HG03457 (cell line): ENCODE measurements around the gene ROBO1.

Experiments
- ATAC-seq: cut with Tn5 transposase; IDR thresholded peaks from one replicate; pipeline ENCODE4 v1.9.1; 2021; ENCODE audit warnings: moderate number of reproducible peaks; ENCODE audit not compliant: unreplicated experiment

ROBO1 gene

GRCh38 chr3:78670094-78670493, 1097.7 kb downstream of the ROBO1 start:
- ATAC-seq, result no peak

DNA sequence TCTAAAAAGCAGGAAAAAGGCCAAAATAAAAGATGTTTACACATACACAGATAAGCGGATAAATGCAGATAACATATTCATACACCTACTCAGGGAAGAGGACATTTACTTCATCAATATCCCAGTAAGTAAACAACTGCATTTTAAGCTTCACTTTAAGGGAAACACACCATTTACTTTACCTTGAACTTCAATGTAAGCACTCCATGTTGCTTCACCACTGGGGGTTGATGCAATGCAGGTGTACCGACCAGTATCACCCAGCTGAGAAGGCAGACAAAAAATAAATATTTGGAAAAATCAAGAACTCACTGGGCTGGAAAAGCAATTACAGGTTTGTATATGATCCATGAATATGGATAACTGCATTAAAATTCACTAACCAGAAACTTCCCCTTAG, 1099.5 kb downstream of the ROBO1 start:
- ATAC-seq, result no peak

- ATAC-seq, result no peak
Observed at GRCh38 chr3:78666470-78666800, 1101.4 kb downstream of the ROBO1 start.

DNA sequence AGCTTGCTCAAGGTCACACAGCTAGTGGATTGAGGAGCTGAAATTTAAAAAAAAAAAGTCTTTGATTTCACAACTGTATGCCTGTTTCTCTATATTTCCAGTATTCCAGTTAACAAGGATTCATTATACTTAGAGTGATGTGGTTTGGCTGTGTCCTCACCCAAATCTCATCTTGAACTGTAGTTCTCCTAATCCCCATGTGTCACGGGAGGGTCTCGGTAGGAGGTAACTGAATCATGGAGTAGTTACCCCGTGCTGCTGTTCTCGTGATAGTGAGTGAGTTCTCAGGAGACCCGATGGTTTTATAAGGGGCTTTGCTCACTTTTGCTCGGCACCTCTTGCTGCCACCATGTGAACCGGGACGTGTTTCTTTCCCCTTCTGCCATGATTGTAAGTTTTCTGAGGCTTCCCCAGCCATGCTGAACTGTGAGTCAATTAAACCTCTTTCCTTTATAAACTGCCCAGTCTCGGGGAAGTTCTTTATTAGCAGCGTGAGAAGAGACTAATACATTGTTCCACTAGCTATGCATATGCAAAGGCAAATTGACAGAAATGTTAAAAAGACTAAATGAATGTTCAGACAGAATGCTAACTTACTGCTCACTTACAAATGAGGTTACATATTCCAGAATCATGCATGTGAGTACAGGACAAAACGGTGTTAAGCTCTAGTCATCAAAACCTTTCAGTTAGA, 1101.9 kb downstream of the ROBO1 start:
- ATAC-seq, result no peak

DNA sequence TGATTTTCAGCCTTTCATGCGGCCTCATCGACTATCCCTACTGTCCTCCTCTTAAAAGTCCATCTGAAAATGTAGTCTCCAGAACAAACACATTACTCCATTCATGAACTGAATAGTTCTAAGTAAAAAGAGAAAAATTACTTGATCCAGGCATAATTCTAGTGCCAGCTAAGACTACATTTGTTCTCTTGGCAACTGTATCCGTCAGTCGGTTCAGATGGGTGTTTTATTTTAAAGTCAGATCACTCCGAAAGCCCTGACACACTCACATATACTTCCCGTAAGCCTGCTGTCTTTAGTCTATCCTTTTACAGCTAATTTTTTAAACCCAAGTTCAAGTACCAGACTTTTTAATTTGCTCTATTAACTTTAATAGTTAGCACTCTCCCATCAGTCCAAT, 1102.7 kb downstream of the ROBO1 start:
- ATAC-seq, result no peak

DNA sequence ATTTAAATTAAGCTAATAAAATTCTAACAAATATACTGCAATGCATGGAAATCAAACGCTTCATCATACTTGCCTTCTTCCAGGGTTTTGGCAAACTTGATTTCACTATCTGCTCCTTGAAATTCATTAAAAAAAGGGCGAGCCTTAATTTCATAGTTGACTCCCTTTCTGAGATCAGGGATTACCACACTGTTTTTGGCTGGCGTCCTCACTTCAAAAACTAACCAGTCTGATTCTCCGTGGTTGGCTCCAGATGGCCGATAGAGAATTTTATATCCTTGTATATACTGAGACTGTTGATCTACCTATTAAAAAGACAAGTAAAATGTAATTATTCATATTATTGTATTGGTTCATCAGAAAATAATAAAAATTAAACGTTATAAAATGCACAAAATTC, 1106.8 kb downstream of the ROBO1 start:
- ATAC-seq, result no peak

- ATAC-seq, result no peak
Observed at GRCh38 chr3:78659386-78659987, 1108.3 kb downstream of the ROBO1 start.

GRCh38 chr3:78647726-78648125, 1120.1 kb downstream of the ROBO1 start:
- ATAC-seq, result no peak

DNA sequence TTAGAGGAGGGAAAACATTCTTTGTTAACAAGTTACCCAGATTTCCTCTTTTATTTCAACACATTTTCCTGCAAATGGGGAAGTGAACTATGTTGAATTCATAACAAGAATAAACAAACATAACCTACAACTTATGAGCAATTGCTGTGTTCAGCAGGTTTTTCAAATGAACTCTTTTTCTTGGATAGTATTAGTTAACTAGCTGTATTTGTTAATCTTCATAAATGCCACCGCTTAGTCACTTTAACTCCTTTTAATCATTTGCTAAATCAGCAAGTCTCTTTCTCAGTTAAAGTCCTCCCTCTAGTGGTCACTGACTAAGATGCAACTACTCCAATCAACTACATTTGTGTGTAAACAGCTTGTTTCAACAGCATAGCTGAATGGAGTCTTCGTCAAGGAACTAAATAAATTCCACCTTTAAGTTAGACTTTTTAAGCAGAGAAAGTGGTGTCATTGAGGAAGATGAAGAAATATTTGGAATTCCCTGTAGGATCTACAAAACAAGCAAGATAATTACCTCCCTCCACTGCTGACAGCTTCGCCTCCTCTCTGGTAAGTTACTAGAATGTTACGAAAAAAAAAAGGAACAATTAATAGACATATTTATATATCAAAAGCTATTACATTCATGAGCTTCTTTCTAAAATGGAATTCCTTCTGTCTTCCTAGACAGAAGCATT, 1122.0 kb downstream of the ROBO1 start:
- ATAC-seq, result no peak

DNA sequence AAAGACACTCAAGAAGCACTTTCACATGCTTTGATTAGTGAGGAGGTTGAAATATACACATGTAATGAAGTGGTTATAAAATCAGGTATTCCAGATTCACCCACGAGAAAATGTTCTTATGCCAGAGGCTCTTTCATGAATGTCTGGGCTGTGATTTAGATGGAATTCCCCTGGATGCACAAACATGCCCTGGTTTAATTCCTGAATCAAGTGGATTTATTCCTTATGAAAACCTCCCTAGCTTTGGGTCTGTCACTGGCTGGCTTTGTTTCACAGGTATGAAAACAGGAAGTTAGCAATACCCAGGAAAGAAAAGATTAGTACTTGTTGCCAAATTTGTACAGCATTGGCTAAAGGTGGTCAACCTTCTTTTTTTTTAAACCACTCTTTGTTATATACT, 1123.0 kb downstream of the ROBO1 start:
- no peak for ATAC-seq

DNA sequence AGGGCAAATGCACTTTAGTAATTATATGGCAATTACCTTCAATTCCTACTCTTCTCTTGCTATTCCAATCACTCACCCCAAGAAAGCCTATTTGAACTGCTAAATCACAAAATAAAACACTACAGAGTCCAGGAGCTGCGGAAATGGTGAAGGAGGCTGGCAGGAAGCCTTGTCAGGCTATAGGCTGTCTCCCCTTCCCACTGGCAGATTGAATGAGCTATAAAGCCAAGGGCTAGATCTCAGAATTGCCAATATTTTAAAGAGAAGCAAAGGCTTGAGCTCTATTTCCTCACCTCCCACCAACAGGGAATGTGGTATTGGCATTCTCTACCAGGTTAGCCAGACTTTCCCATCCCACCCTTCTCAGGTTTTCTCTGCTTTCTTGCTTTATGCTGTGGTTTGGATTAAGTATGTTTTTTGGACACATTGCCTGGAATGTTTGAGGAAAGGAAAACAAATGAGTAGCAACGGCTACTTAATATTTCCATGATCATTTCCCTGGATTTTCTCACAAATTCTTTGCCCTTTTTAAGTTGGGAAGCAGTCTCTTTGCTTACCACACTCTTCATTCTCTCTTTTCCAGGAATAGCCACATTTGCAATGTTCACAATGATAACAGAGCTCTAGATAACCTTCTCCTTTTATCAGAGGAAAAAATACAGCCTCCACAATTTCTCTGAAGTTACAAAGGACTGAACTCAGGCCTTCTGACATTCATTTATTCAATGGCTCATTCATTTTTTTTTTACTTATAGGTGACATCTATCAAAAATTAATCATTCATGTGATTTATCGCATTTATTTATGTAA, 1125.4 kb downstream of the ROBO1 start:
- ATAC-seq, result no peak

- ATAC-seq, result no peak
Observed at GRCh38 chr3:78641703-78642102, 1126.1 kb downstream of the ROBO1 start.

DNA sequence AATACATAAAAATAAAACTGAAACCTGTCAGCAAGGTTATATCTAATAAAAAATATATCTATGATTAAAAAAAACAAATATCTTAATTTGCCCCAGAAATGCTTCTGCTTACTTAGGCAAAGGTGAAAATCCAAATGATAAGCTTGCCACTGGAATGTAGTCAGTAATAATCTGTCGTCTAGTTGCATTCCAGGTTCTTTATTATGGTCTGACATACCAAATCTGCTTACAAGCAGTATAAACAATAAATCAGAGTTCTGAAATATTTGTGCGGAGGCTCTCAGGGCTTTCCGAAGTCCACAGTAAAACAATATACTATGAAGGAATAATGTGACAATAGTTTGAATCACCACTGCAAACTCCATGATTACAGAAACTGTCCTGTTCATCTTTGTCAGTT, 1133.5 kb downstream of the ROBO1 start:
- ATAC-seq, result no peak

- ATAC-seq, result no peak
Observed at GRCh38 chr3:78633626-78634025, 1134.2 kb downstream of the ROBO1 start.

DNA sequence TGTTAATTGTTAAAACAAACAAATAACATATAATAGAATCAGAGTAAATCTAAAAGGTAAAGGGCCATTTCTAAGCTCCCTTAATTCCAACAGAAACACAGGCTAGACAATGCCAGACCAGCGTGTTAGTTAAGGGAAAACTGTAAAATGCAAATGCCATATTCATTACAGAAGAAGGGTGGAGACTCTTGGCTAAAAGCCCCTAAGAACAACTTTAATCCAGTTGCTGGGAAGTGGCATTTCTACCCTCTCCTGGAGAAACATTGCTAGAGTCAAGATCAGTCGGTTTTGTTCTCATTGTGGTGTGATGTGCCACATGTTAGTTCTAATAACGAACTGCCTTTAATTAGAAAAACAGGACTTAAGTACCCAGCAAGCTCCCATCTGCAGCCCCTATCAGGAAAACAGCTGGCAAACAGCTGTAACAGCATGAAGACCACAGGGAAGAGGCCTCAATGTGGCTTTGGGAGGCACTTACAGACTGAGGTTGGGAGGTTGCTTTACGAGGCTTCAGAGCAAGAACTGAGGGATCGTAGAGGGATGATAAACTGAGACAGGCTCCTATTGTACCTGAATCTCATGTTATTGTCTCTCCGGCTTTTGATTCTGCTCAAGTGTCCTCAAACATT, 1134.8 kb downstream of the ROBO1 start:
- no peak for ATAC-seq

DNA sequence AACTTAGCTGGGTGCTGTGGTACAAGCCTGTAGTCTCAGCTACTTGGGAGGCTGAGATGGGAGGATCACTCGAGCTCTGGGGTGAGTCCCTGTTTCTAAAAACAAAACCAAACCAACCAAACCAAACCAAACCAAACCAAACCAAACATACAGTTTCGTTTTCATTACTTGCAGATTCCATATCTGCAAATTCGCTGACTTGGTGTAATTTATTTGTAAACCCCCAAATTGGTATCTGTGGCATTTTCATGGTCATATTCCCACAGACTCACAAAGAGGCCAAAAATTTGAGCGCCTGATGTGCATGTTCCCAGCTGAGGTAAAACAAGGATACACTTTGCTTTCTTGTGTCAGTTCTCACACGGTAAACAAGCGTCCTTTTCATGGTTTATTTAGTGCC, 1138.3 kb downstream of the ROBO1 start:
- no peak for ATAC-seq

DNA sequence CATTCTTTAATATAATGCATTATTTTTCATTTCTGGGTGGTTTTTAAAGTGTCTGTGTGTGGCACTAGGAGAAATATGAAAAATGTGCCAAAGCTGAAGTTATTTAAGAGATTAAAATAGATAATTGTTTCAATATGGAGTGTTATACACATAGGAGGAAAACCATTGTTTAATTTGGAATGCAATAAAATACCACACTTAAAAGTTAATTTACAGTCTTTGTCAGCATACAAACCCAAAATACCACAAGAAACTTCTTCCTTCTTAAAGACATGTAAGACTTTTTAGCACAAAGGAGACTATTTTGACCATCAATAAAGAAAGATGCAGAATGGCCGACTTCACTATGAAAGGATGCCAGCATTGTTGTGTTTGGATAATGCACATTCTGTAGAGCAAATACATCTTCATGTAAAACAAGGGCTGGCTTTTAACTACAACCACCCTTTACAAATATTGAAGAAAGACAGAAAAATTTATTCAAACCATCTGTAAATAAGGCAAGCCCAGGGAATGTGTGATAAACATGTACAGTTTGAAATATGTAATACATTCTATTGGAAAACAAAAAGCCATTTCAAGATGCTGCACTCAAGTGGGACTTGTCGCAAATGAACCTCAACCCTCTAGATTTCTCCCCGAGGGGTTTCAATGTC, 1146.6 kb downstream of the ROBO1 start:
- no peak for ATAC-seq

DNA sequence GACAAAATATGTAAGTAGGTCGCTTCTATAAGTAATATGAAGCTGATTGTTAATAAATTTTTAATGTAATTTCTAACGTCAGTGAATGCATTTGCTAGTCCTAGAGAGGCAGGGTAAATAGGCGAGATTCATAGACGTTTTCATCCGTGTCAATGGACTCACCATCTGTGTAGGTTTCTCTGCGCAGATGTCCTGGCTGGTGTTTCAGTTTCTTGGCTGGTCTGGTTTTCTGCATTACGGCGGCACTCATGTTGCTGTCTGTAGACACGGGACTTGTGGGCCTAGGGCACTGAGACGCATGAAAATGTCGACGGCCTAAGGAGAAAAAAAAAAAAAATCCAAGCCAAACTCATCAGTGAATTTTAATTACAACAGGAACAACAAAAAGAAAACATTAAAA, 1153.3 kb downstream of the ROBO1 start:
- no peak for ATAC-seq

GRCh38 chr3:78613421-78613879, 1154.3 kb downstream of the ROBO1 start:
- no peak for ATAC-seq

GRCh38 chr3:78611278-78611677, 1156.5 kb downstream of the ROBO1 start:
- ATAC-seq, result no peak
